Measurements from ENCODE around the gene ABCB11.

DNA sequence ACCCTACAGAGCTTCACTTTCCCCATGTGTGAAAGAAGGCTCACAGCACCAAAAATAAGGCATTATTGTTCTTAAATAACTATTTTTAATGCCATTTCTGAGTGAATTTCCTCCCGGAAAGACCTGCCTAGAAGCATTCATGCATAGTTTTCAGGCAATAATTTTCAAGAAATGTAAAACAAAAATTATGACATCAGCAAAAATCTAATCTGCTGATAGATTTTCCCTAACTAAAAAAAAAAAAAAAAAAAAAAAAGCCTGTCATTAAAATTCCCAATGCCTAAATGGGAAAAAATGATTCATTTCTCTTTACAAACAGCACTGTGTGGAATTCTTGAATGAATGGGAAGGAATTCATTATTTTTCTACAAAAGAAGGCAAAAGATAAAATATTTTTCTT is 35.4 kb downstream of the ABCB11 start:
- TF ChIP-seq, protein P1, sequence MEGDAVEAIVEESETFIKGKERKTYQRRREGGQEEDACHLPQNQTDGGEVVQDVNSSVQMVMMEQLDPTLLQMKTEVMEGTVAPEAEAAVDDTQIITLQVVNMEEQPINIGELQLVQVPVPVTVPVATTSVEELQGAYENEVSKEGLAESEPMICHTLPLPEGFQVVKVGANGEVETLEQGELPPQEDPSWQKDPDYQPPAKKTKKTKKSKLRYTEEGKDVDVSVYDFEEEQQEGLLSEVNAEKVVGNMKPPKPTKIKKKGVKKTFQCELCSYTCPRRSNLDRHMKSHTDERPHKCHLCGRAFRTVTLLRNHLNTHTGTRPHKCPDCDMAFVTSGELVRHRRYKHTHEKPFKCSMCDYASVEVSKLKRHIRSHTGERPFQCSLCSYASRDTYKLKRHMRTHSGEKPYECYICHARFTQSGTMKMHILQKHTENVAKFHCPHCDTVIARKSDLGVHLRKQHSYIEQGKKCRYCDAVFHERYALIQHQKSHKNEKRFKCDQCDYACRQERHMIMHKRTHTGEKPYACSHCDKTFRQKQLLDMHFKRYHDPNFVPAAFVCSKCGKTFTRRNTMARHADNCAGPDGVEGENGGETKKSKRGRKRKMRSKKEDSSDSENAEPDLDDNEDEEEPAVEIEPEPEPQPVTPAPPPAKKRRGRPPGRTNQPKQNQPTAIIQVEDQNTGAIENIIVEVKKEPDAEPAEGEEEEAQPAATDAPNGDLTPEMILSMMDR (IDR thresholded peaks at IDR 0.05 in 2 of 3, conservative IDR thresholded peaks at IDR 0.05 in 1 of 3; ENCODE audit: insufficient read depth in 2 of 3, low read depth in 1 of 3, low read length in 3 of 3): no peak
- no peak for TF ChIP-seq ZNF318 (IDR thresholded peaks at IDR 0.05; ENCODE audit: borderline replicate concordance in 1 of 2, low read depth in 1 of 2)
- TF ChIP-seq, protein P2, sequence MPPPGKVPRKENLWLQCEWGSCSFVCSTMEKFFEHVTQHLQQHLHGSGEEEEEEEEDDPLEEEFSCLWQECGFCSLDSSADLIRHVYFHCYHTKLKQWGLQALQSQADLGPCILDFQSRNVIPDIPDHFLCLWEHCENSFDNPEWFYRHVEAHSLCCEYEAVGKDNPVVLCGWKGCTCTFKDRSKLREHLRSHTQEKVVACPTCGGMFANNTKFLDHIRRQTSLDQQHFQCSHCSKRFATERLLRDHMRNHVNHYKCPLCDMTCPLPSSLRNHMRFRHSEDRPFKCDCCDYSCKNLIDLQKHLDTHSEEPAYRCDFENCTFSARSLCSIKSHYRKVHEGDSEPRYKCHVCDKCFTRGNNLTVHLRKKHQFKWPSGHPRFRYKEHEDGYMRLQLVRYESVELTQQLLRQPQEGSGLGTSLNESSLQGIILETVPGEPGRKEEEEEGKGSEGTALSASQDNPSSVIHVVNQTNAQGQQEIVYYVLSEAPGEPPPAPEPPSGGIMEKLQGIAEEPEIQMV (tag; conservative IDR thresholded peaks at IDR 0.05; ENCODE audit: low read depth): no peak
- no peak for TF ChIP-seq XRCC3 (IDR thresholded peaks at IDR 0.05)
- TF ChIP-seq GABPA (tag; conservative IDR thresholded peaks at IDR 0.05; ENCODE audit: low read depth): no peak
